Measurements from ENCODE around the gene DNMT1. TPM values are rescaled to one million over a fixed set of nuclear protein-coding genes. Genes with fewer than 3 reads are reported as not detected.

DNMT1 gene
- total RNA-seq, 1 experiment from 2014 or later: 133 TPM

GRCh38 chr19:10136936-10137335 is 57.8 kb downstream of the DNMT1 start:
- BruUV-seq (replicated peaks): no TSS peak
- CTCF ChIA-PET: no interaction called here
- H3K4me1 Mint-ChIP-seq (ENCODE audit: low read depth, unreplicated experiment): no peaks in the 10 kb centered on the region

GRCh38 chr19:10135551-10136334 is 59.0 kb downstream of the DNMT1 start:
- no peak for TF ChIP-seq CTCF (IDR thresholded peaks at IDR 0.05; ENCODE audit: unreplicated experiment)
- no peak for DNase-seq
- H3K27me3 Mint-ChIP-seq (ENCODE audit: unreplicated experiment): no peaks in the 10 kb centered on the region
- no peak overlapping the region for H3K27ac Mint-ChIP-seq (ENCODE audit: unreplicated experiment)
- CTCF ChIA-PET: no interaction called here
- H3K36me3 Mint-ChIP-seq (ENCODE audit: insufficient read depth, unreplicated experiment): peaks cover 18% of the 10 kb centered on the region
- no peaks in the 10 kb centered on the region for H3K4me1 Mint-ChIP-seq (ENCODE audit: low read depth, unreplicated experiment)
- no TSS peak for BruUV-seq (replicated peaks)
- intact Hi-C loops (cut with micrococcal nuclease; ENCODE audit: unreplicated experiment): no loop called here
- no peaks in the 10 kb centered on the region for H3K9me3 Mint-ChIP-seq (ENCODE audit: low read depth, unreplicated experiment)
- H3K4me3 Mint-ChIP-seq (ENCODE audit: low read depth, unreplicated experiment): no peak overlapping the region

More at GRCh38 chr19:10136936-10137335, 57.8 kb downstream of the DNMT1 start:
- Mint-ChIP-seq H3K36me3 (ENCODE audit: insufficient read depth, unreplicated experiment) (peaks cover 18% of the 10 kb centered on the region), H3K4me3 (ENCODE audit: low read depth, unreplicated experiment) (no peak overlapping the region), H3K9me3 (ENCODE audit: low read depth, unreplicated experiment) (no peaks in the 10 kb centered on the region), H3K27ac (ENCODE audit: unreplicated experiment) (no peak overlapping the region), H3K27me3 (ENCODE audit: unreplicated experiment) (no peaks in the 10 kb centered on the region)
- intact Hi-C loops (cut with micrococcal nuclease; ENCODE audit: unreplicated experiment): no loop called here
- no peak for TF ChIP-seq CTCF (IDR thresholded peaks at IDR 0.05; ENCODE audit: unreplicated experiment)
- DNase-seq: no peak

- Mint-ChIP-seq H3K36me3 (ENCODE audit: insufficient read depth, unreplicated experiment) (peaks cover 13% of the 10 kb centered on the region), H3K27me3 (ENCODE audit: unreplicated experiment) (no peaks in the 10 kb centered on the region), H3K9me3 (ENCODE audit: low read depth, unreplicated experiment) (no peaks in the 10 kb centered on the region), H3K27ac (ENCODE audit: unreplicated experiment) (no peak overlapping the region), H3K4me1 (ENCODE audit: low read depth, unreplicated experiment) (no peaks in the 10 kb centered on the region), H3K4me3 (ENCODE audit: low read depth, unreplicated experiment) (no peak overlapping the region)
- DNase-seq: no peak
- CTCF ChIA-PET: no interaction called here
- BruUV-seq (replicated peaks): no TSS peak
- no peak for TF ChIP-seq CTCF (IDR thresholded peaks at IDR 0.05; ENCODE audit: unreplicated experiment)
- intact Hi-C loops (cut with micrococcal nuclease; ENCODE audit: unreplicated experiment): no loop called here
Measured at GRCh38 chr19:10134040-10134439, 60.7 kb downstream of the DNMT1 start.

GRCh38 chr19:10133596-10133995 is 61.2 kb downstream of the DNMT1 start:
- no TSS peak for BruUV-seq (replicated peaks)
- Mint-ChIP-seq H3K4me3 (ENCODE audit: low read depth, unreplicated experiment) (no peak overlapping the region), H3K9me3 (ENCODE audit: low read depth, unreplicated experiment) (no peaks in the 10 kb centered on the region), H3K27me3 (ENCODE audit: unreplicated experiment) (no peaks in the 10 kb centered on the region), H3K4me1 (ENCODE audit: low read depth, unreplicated experiment) (no peaks in the 10 kb centered on the region), H3K36me3 (ENCODE audit: insufficient read depth, unreplicated experiment) (peaks cover 11% of the 10 kb centered on the region), H3K27ac (ENCODE audit: unreplicated experiment) (no peak overlapping the region)
- CTCF ChIA-PET: interaction anchor here (0.6 kb wide), 1 partner anchor 1063 kb away, joined by 4 read pairs; no protein-coding TSS in a partner anchor
- no peak for DNase-seq
- TF ChIP-seq CTCF (IDR thresholded peaks at IDR 0.05; ENCODE audit: unreplicated experiment): no peak
- intact Hi-C loops (cut with micrococcal nuclease; ENCODE audit: unreplicated experiment): no loop called here
